ENCODE results near the gene EML6. TPM values are rescaled to one million over a fixed set of nuclear protein-coding genes. Genes with fewer than 3 reads are reported as not detected.

EML6 gene
- total RNA-seq, 1 donor: 1.1 TPM

DNA sequence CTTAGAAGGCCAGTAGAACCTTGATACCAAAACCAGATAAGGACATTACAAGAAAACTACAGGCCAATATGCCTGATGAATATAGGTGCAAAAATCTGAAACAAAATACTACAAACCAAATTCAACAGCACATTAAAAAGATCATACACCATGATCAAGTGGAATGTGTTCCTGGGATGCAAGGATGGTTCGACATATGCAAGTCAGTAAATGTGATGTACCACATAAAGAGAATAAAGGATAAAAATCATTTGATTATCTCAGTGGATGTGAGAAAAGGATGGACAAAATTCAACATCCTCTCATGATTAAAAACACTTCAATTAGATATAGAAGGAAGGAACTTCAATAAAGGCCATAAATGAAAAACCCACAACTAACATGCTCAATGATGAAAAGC lies 197.2 kb downstream of the EML6 start:
- Histone ChIP-seq H4K20me1 (ENCODE audit: insufficient read depth, low read length) (no peaks in the 10 kb centered on the region), H3K27ac (ENCODE audit: low read depth, low read length) (no peak overlapping the region), H3K4me2 (ENCODE audit: insufficient read depth, low read length) (no peak overlapping the region), H3K4me1 (ENCODE audit: insufficient read depth, low read length) (no peaks in the 10 kb centered on the region), H3K27me3 (ENCODE audit: insufficient read depth, low read length) (no peaks in the 10 kb centered on the region), H3K4me3 (ENCODE audit: insufficient read depth, low read length) (no peak overlapping the region), H2AFZ (ENCODE audit: low read length) (no peak overlapping the region), H3K9me3 (ENCODE audit: low read depth, low read length) (no peaks in the 10 kb centered on the region), H3K79me2 (ENCODE audit: insufficient read depth, low read length) (no peaks in the 10 kb centered on the region), H3K36me3 (ENCODE audit: insufficient read depth, low read length) (no peaks in the 10 kb centered on the region)
- no peak for DNase-seq (ENCODE audit: insufficient read length, low spot score, missing footprints)
- TF ChIP-seq CTCF (IDR thresholded peaks at IDR 0.05; ENCODE audit: extremely low read depth, low read depth, low read length): no peak

GRCh38 chr2:54924121-54924520 lies 200.7 kb downstream of the EML6 start:
- TF ChIP-seq CTCF (IDR thresholded peaks at IDR 0.05; ENCODE audit: extremely low read depth, low read depth, low read length): no peak
- DNase-seq (ENCODE audit: insufficient read length, low spot score, missing footprints): no peak

DNA sequence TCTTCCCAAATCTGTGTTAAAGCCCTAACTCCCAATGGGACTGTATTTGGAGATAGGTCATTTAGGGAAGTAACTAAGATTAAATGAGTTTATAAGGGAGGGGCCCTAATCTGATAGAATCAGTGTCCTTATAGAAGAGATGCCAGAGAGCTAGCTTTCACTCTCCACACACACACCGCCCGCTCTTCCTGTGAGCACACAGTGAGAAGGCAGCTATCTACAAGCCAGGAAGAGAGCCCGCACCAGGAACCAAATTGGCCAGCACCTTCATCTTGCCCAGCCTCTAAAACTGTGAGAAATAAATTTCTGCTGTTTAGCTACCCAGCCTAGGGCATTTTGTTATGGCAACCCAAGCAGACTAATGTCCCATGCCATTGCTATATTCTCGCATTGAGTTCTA lies 201.6 kb downstream of the EML6 start:
- H3K27me3 ChIP-seq (ENCODE audit: insufficient read depth, low read length): no peaks in the 10 kb centered on the region
- H3K79me2 ChIP-seq (ENCODE audit: insufficient read depth, low read length): no peaks in the 10 kb centered on the region
- no peaks in the 10 kb centered on the region for H3K4me1 ChIP-seq (ENCODE audit: insufficient read depth, low read length)
- H4K20me1 ChIP-seq (ENCODE audit: insufficient read depth, low read length): no peaks in the 10 kb centered on the region
- no peak overlapping the region for H3K4me3 ChIP-seq (ENCODE audit: insufficient read depth, low read length)
- no peak for DNase-seq (ENCODE audit: insufficient read length, low spot score, missing footprints)
- no peak for TF ChIP-seq CTCF (IDR thresholded peaks at IDR 0.05; ENCODE audit: extremely low read depth, low read depth, low read length)
- no peak overlapping the region for H3K4me2 ChIP-seq (ENCODE audit: insufficient read depth, low read length)
- H2AFZ ChIP-seq (ENCODE audit: low read length): no peak overlapping the region
- H3K9me3 ChIP-seq (ENCODE audit: low read depth, low read length): no peaks in the 10 kb centered on the region
- H3K27ac ChIP-seq (ENCODE audit: low read depth, low read length): no peak overlapping the region
- no peaks in the 10 kb centered on the region for H3K36me3 ChIP-seq (ENCODE audit: insufficient read depth, low read length)

More at GRCh38 chr2:54924121-54924520, 200.7 kb downstream of the EML6 start:
- Histone ChIP-seq H3K4me1 (ENCODE audit: insufficient read depth, low read length) (no peaks in the 10 kb centered on the region), H3K36me3 (ENCODE audit: insufficient read depth, low read length) (no peaks in the 10 kb centered on the region), H3K79me2 (ENCODE audit: insufficient read depth, low read length) (no peaks in the 10 kb centered on the region), H3K4me2 (ENCODE audit: insufficient read depth, low read length) (no peak overlapping the region), H3K9me3 (ENCODE audit: low read depth, low read length) (no peaks in the 10 kb centered on the region), H3K27ac (ENCODE audit: low read depth, low read length) (no peak overlapping the region), H2AFZ (ENCODE audit: low read length) (no peak overlapping the region), H3K4me3 (ENCODE audit: insufficient read depth, low read length) (no peak overlapping the region), H4K20me1 (ENCODE audit: insufficient read depth, low read length) (no peaks in the 10 kb centered on the region), H3K27me3 (ENCODE audit: insufficient read depth, low read length) (no peaks in the 10 kb centered on the region)

DNA sequence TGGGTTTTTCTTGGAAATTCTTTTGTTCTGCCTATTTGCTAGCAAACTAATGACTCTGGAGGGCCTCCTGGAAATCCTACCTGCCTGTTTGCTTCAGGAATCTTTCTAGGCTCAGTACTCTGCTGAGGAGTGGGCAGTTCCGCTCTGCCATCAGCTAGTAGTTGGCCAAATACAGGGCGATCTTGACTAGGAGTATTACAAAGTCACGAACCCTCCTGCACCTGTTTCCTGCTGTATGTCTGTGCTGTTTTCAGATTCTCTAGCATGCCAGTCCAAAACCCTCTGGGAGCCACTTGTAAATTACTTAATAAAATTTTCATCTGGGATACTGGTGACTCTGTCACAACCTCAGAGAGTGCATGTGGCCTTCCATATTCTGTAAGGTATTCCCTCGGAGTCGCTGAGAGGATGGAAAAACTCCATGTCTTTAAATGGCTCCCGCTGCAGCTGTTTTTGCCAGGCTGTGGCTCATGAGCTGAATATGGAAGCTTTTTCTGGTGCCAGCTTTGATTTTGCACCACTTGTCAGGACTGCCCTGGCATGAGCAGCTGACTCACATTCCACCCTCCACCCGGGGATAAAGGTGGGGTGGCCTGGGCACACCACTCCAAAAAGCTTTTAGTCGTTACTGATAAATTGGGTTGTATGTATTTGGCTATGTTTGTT lies 203.8 kb downstream of the EML6 start:
- Histone ChIP-seq H3K79me2 (ENCODE audit: insufficient read depth, low read length) (no peaks in the 10 kb centered on the region), H3K4me1 (ENCODE audit: insufficient read depth, low read length) (no peaks in the 10 kb centered on the region), H3K9me3 (ENCODE audit: low read depth, low read length) (no peaks in the 10 kb centered on the region), H3K36me3 (ENCODE audit: insufficient read depth, low read length) (no peaks in the 10 kb centered on the region), H3K27ac (ENCODE audit: low read depth, low read length) (no peak overlapping the region), H3K27me3 (ENCODE audit: insufficient read depth, low read length) (no peaks in the 10 kb centered on the region), H3K4me3 (ENCODE audit: insufficient read depth, low read length) (no peak overlapping the region), H3K4me2 (ENCODE audit: insufficient read depth, low read length) (no peak overlapping the region), H4K20me1 (ENCODE audit: insufficient read depth, low read length) (no peaks in the 10 kb centered on the region), H2AFZ (ENCODE audit: low read length) (no peak overlapping the region)
- no peak for DNase-seq (ENCODE audit: insufficient read length, low spot score, missing footprints)
- TF ChIP-seq CTCF (IDR thresholded peaks at IDR 0.05; ENCODE audit: extremely low read depth, low read depth, low read length): no peak
